Tibial nerve (tissue), 3 donors: Measurements from ENCODE around the gene LRRC4C.

Experiments
- CTCF ChIP-seq, 5 experiments: fragments of 200-600 bp in 3 of 5; fragments of 450-650 bp in 2 of 5; sonication (generic) in 3 of 5; IDR thresholded peaks; one replicate each; pipeline ENCODE4 v1.5.1; 2016 to 2019; ENCODE audit warnings: antibody characterized with exemption in 5 of 5, mild to moderate bottlenecking in 3 of 5, moderate library complexity in 2 of 5
- POLR2A ChIP-seq, 2 donors: fragments of 450-650 bp; IDR thresholded peaks; one replicate each; pipeline ENCODE4 v1.6.1; 2017; ENCODE audit warnings: antibody characterized with exemption in 2 of 2, mild to moderate bottlenecking in 2 of 2, moderate library complexity in 2 of 2

- no peak for TF ChIP-seq CTCF (IDR thresholded peaks at IDR 0.05)
- no peak for TF ChIP-seq POLR2A (IDR thresholded peaks at IDR 0.05)
Measured at GRCh38 chr11:40354121-40354520, 1105.3 kb downstream of the LRRC4C start.
